ENCODE data around the gene PPP1R3C. TPM values are rescaled to one million over a fixed set of nuclear protein-coding genes. Genes with fewer than 3 reads are reported as not detected.

Gene PPP1R3C
- total RNA-seq, 1 donor from 2014 or later: 6.4 TPM

GRCh38 chr10:91616137-91616536 lies 16.7 kb downstream of the PPP1R3C start:
- Histone ChIP-seq H3F3A (ENCODE audit: low read depth) (no peaks in the 10 kb centered on the region), H4K20me1 (ENCODE audit: low read depth) (no peaks in the 10 kb centered on the region), H3K4me2 (no peak overlapping the region), H3K4me1 (no peaks in the 10 kb centered on the region), H3K27ac (no peak overlapping the region), H3K27me3 (no peaks in the 10 kb centered on the region), H3K4me3 (no peak overlapping the region), H3K79me2 (ENCODE audit: low read depth) (no peaks in the 10 kb centered on the region), H3K36me3 (no peaks in the 10 kb centered on the region), H3K9me3 (ENCODE audit: low read depth) (no peaks in the 10 kb centered on the region), H3K9ac (no peak overlapping the region), H2AFZ (replicated peaks) (no peak overlapping the region)
- no peaks in the 10 kb centered on the region for H3K4me1 Mint-ChIP-seq
- TF ChIP-seq, protein P1, sequence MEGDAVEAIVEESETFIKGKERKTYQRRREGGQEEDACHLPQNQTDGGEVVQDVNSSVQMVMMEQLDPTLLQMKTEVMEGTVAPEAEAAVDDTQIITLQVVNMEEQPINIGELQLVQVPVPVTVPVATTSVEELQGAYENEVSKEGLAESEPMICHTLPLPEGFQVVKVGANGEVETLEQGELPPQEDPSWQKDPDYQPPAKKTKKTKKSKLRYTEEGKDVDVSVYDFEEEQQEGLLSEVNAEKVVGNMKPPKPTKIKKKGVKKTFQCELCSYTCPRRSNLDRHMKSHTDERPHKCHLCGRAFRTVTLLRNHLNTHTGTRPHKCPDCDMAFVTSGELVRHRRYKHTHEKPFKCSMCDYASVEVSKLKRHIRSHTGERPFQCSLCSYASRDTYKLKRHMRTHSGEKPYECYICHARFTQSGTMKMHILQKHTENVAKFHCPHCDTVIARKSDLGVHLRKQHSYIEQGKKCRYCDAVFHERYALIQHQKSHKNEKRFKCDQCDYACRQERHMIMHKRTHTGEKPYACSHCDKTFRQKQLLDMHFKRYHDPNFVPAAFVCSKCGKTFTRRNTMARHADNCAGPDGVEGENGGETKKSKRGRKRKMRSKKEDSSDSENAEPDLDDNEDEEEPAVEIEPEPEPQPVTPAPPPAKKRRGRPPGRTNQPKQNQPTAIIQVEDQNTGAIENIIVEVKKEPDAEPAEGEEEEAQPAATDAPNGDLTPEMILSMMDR (IDR thresholded peaks at IDR 0.05): no peak
- TF ChIP-seq EZH2phosphoT487 (IDR thresholded peaks at IDR 0.05) (no peak), EZH2 (IDR thresholded peaks at IDR 0.05) (no peak)
- H3K27ac Mint-ChIP-seq: no peak overlapping the region
- no peak for DNase-seq (ENCODE audit: low spot score)
- peaks cover 1% of the 10 kb centered on the region for H3K9me3 Mint-ChIP-seq
- H3K36me3 Mint-ChIP-seq: no peaks in the 10 kb centered on the region
- no peak overlapping the region for H3K4me3 Mint-ChIP-seq
- H3K27me3 Mint-ChIP-seq (ENCODE audit: insufficient read depth, low read depth): peaks cover 2% of the 10 kb centered on the region

DNA sequence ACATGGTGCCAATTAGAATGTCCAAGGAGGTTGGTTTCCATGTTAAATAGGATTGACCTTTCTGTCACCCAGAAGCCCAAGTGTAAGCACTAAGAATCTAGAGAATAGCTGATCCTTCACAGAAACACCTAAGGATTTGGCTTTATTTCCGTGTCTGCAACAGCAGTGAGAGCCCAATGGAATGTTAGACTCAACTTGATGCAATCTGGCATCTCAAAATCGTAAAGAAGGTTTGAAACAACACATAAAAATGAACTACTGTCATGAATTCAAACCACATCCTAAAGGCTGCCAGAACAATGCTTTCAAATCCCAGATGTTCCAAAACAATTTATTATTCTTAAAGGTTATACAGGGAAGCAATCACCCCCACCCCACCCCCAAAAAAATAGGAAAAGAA lies 18.6 kb downstream of the PPP1R3C start:
- H3K36me3 ChIP-seq: no peaks in the 10 kb centered on the region
- no peaks in the 10 kb centered on the region for H3K4me1 ChIP-seq
- TF ChIP-seq EZH2phosphoT487 (IDR thresholded peaks at IDR 0.05) (no peak), EZH2 (IDR thresholded peaks at IDR 0.05) (no peak)
- TF ChIP-seq, protein P1 (IDR thresholded peaks at IDR 0.05): no peak
- H3K79me2 ChIP-seq (ENCODE audit: low read depth): no peaks in the 10 kb centered on the region
- no peaks in the 10 kb centered on the region for H3F3A ChIP-seq (ENCODE audit: low read depth)
- Mint-ChIP-seq H3K27me3 (ENCODE audit: insufficient read depth, low read depth) (peaks cover 2% of the 10 kb centered on the region), H3K4me1 (no peaks in the 10 kb centered on the region), H3K9me3 (no peaks in the 10 kb centered on the region), H3K27ac (no peak overlapping the region), H3K4me3 (no peak overlapping the region), H3K36me3 (no peaks in the 10 kb centered on the region)
- DNase-seq (ENCODE audit: low spot score): no peak
- no peaks in the 10 kb centered on the region for H3K27me3 ChIP-seq
- H2AFZ ChIP-seq (replicated peaks): no peak overlapping the region
- no peak overlapping the region for H3K4me3 ChIP-seq
- H3K27ac ChIP-seq: no peak overlapping the region
- H3K9ac ChIP-seq: no peak overlapping the region
- no peak overlapping the region for H3K4me2 ChIP-seq
- H4K20me1 ChIP-seq (ENCODE audit: low read depth): no peaks in the 10 kb centered on the region
- H3K9me3 ChIP-seq (ENCODE audit: low read depth): no peaks in the 10 kb centered on the region

DNA sequence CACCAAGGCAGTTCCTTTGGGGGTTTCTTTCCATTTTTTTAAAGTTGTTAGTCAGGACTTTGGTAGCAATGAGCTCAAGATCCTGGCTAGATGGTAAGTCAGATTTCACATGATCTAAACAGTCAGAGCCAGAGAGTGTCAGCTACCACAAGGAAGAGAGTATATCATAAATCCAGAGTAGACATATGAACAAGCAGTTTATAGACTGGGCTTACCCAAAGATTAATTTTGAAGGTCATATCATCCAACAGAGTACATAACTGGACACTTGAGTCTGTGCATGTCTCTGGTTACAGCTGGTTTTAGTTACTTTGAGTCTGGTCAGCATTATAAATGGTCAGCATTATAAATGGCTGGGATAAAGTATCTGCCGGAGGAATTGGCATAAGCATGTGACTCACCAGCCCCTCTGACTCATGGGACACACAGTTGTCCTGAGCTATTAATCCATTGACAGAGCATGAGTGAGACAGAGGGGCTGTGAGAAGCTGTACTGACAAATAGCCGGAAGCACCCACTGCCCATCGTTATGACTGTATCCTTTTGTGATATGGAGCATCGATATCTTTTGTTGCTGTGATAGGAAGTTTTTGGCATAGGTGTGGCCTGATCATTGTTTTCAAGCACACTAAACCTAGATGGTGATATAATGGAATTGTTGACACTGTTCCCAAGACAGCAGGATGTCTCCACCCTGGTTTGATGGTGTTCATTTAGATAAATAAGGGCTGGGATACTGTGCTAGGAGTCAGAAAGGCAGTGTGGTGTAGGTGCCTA lies 19.3 kb downstream of the PPP1R3C start:
- no peaks in the 10 kb centered on the region for H3F3A ChIP-seq (ENCODE audit: low read depth)
- no peaks in the 10 kb centered on the region for H3K27me3 ChIP-seq
- no peaks in the 10 kb centered on the region for H3K9me3 ChIP-seq (ENCODE audit: low read depth)
- no peak overlapping the region for H2AFZ ChIP-seq (replicated peaks)
- H3K4me2 ChIP-seq: no peak overlapping the region
- no peak overlapping the region for H3K9ac ChIP-seq
- H4K20me1 ChIP-seq (ENCODE audit: low read depth): no peaks in the 10 kb centered on the region
- H3K27ac Mint-ChIP-seq: no peak overlapping the region
- H3K27me3 Mint-ChIP-seq (ENCODE audit: insufficient read depth, low read depth): peaks cover 2% of the 10 kb centered on the region
- DNase-seq (ENCODE audit: low spot score): no peak
- no peak overlapping the region for H3K27ac ChIP-seq
- no peak overlapping the region for H3K4me3 Mint-ChIP-seq
- H3K36me3 ChIP-seq: no peaks in the 10 kb centered on the region
- no peaks in the 10 kb centered on the region for H3K4me1 Mint-ChIP-seq
- H3K4me3 ChIP-seq: no peak overlapping the region
- H3K36me3 Mint-ChIP-seq: no peaks in the 10 kb centered on the region
- no peaks in the 10 kb centered on the region for H3K79me2 ChIP-seq (ENCODE audit: low read depth)
- H3K9me3 Mint-ChIP-seq: no peaks in the 10 kb centered on the region
- TF ChIP-seq EZH2phosphoT487 (IDR thresholded peaks at IDR 0.05): no peak
- TF ChIP-seq, protein P1 (IDR thresholded peaks at IDR 0.05): no peak
- no peak for TF ChIP-seq EZH2 (IDR thresholded peaks at IDR 0.05)
- H3K4me1 ChIP-seq: no peaks in the 10 kb centered on the region
